Measurements from ENCODE around the gene CCNF.
A peak's percentile ranks its signal among the peaks of the same experiment; 100 is the strongest.
"Not testable (repeated sequence)": the region's sequence is repeated elsewhere in the genome, so short reads cannot be mapped to it uniquely, and the experiment has no call there.

CCNF gene, protein sequence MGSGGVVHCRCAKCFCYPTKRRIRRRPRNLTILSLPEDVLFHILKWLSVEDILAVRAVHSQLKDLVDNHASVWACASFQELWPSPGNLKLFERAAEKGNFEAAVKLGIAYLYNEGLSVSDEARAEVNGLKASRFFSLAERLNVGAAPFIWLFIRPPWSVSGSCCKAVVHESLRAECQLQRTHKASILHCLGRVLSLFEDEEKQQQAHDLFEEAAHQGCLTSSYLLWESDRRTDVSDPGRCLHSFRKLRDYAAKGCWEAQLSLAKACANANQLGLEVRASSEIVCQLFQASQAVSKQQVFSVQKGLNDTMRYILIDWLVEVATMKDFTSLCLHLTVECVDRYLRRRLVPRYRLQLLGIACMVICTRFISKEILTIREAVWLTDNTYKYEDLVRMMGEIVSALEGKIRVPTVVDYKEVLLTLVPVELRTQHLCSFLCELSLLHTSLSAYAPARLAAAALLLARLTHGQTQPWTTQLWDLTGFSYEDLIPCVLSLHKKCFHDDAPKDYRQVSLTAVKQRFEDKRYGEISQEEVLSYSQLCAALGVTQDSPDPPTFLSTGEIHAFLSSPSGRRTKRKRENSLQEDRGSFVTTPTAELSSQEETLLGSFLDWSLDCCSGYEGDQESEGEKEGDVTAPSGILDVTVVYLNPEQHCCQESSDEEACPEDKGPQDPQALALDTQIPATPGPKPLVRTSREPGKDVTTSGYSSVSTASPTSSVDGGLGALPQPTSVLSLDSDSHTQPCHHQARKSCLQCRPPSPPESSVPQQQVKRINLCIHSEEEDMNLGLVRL

DNA sequence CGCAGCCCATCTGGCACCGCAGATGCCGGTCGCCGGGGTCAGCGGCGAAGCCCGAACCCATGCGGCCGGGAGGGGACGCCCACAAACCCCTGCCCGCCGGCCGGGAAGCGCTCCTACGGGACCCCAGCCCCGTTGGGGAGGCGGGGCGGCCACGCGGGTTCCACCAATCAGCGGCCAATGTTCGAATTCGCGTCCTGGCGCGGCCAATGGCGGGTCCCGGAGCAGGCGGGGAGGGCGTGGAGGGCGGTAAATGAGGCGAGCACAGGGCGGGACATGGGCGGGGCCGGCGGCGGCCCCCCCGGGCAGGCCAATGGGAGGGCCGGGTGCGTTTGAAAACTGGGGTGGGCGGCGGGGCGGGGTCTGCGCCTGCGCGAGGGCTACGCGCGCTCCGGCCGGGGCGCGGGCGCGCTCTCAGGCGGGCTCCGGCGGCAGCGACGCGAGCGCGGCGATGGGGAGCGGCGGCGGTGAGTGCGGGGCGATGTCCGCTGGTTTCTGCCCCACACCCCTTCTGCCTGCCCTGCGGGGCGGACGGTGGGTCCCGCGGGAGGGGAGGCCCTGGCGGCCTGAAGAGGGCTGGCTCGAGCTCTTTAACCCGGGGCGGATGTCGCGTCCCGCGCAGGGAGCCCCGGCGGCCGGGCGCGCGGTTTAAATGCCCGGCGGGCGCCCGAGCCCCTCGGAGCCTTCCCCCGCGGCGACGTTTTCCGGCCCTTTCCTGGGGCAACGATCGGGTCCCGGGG lies at the start of gene CCNF:
Gene CCNF, plus strand, starts transcription at position 414 of the 737 bp plus-strand sequence. Its CDS starts 35 bp downstream, at position 449.
- H3K4me3 ChIP-seq (ENCODE audit: control insufficient read depth, low read depth, low read length): peak within 1 kb of the TSS; percentile 68

DNA sequence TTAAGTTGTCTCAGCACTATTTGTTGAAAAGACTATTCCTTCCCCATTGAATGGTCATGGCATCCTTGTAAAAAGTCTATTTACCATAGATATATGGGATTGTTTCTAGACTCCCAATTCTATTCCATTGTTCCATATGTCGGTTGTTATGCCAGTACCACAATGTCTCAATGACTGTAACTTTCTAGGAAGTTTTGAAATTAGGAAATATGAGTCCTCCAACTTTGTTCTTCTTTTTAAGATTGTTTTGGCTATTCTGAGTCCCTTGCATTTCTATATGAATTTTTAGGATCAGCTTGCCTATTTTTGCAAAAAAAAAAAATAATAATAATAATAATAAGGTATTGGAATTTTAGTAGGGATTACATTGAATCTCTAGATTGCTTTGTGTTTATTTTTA lies 45.7 kb upstream of the CCNF start:
- DNase-seq (ENCODE audit: low read depth): no peak
- H3K4me3 ChIP-seq (ENCODE audit: control insufficient read depth, low read depth, low read length): no peak overlapping the region
- TF ChIP-seq, protein P1, sequence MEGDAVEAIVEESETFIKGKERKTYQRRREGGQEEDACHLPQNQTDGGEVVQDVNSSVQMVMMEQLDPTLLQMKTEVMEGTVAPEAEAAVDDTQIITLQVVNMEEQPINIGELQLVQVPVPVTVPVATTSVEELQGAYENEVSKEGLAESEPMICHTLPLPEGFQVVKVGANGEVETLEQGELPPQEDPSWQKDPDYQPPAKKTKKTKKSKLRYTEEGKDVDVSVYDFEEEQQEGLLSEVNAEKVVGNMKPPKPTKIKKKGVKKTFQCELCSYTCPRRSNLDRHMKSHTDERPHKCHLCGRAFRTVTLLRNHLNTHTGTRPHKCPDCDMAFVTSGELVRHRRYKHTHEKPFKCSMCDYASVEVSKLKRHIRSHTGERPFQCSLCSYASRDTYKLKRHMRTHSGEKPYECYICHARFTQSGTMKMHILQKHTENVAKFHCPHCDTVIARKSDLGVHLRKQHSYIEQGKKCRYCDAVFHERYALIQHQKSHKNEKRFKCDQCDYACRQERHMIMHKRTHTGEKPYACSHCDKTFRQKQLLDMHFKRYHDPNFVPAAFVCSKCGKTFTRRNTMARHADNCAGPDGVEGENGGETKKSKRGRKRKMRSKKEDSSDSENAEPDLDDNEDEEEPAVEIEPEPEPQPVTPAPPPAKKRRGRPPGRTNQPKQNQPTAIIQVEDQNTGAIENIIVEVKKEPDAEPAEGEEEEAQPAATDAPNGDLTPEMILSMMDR (conservative IDR thresholded peaks at IDR 0.05; ENCODE audit: control insufficient read depth, insufficient read depth, low read depth, low read length): no peak

More for the DNA sequence above, at the start of gene CCNF:
- TF ChIP-seq, protein P1 (conservative IDR thresholded peaks at IDR 0.05; ENCODE audit: control insufficient read depth, insufficient read depth, low read depth, low read length): no peak
- DNase-seq (ENCODE audit: low read depth): peak; percentile 89

DNA sequence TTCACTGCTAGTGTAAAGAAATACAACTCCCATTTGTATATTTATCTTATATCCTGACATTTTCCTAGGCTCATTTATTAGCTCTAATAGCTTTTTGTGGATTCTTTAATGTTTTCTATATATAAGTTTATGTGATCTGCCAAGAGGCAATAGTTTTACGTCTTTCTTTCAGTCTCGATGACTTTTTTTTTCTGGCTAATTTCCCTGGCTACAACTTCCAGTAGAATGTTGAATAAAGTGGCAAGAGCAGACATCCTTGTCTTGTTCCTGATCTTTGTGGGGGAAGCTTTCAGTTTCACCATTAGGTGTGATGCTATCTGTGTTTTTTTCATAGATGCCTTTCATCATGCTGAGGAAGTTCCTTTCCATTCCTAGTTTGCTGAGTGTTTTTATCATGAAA lies 44.8 kb upstream of the CCNF start:
- no peak overlapping the region for H3K4me3 ChIP-seq (ENCODE audit: control insufficient read depth, low read depth, low read length)
- DNase-seq (ENCODE audit: low read depth): no peak
- TF ChIP-seq, protein P1 (conservative IDR thresholded peaks at IDR 0.05; ENCODE audit: control insufficient read depth, insufficient read depth, low read depth, low read length): no peak

DNA sequence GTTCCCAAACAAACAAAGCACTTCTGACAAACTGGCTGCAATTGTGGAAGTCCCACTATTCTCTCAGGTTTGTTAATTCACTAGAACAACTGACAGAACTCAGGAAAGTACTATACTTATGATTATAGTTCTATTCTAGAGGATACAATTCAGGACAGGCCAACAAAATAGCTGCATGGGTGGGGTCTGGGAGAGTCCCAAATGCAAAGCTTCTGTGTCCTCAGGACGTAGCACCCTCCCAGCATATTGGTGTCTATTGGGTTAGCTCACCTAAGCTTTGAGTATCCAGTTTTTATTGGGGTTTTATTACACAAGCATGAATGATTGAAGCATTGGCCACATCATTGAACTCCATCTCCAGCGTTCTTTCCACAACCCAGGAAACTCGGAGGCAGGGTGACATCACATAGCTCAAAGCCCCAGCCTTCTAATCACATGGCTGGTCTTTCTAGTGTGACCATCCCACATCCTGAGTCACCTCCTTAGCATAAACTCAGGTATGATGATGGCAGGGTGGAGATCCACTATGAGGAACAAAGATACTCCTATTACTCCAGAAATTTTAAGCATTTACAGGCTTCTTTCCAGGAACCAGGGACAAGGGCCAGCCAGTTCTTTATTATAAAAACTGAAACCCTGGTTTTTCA lies 43.9 kb upstream of the CCNF start:
- TF ChIP-seq, protein P1 (conservative IDR thresholded peaks at IDR 0.05; ENCODE audit: control insufficient read depth, insufficient read depth, low read depth, low read length): no peak
- no peak overlapping the region for H3K4me3 ChIP-seq (ENCODE audit: control insufficient read depth, low read depth, low read length)
- DNase-seq (ENCODE audit: low read depth): no peak

DNA sequence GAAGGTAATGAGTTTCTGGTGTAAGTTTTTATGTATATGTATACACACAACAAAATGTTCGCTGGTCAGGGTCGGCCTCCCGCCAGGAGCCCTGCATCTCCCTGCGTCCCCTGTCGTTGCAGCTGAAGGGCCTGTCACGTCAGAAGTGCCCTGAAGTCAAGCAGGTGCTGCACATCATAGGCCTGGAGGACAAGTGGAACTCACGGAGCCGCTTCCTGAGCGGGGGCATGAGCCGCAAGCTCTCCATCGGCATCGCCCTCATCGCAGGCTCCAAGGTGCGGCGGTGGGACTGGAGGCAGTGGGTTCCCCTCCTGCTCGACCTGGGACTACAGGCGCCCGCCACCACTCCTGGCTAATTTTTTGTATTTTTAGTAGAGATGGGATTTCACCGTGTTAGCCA lies 43.3 kb upstream of the CCNF start:
- DNase-seq (ENCODE audit: low read depth); H3K4me3 ChIP-seq (ENCODE audit: control insufficient read depth, low read depth, low read length): not testable (repeated sequence)

DNA sequence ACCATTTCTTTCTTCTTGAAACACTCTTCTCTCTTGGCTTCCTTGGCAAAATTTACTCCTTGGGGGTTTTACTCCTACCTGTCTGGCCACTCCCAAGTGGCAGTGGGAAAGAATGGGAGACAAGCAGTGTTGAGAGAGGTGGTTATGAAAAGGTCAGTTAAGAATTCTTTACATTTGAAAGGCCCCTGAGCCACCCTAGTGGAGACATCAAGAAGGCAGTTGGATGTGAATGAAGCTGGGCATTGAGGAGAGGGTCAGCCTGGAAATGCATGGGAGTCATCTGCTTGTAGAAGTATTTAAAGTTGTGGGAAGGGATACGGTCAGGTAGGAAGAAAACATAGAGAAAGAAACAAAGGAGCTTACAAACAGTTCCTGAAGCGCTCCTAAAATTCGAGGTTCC lies 42.3 kb upstream of the CCNF start:
- no peak overlapping the region for H3K4me3 ChIP-seq (ENCODE audit: control insufficient read depth, low read depth, low read length)
- TF ChIP-seq, protein P1 (conservative IDR thresholded peaks at IDR 0.05; ENCODE audit: control insufficient read depth, insufficient read depth, low read depth, low read length): peak; percentile 18
- peak; percentile 6 for DNase-seq (ENCODE audit: low read depth)

Measured in fibroblast of mammary gland (primary cell).